ENCODE results near the gene PLXNB3.

PLXNB3 gene

GRCh38 chrX:153762626-153763173, 1.3 kb upstream of the PLXNB3 start:
- no peak for DNase-seq (ENCODE audit: low read depth)

DNA sequence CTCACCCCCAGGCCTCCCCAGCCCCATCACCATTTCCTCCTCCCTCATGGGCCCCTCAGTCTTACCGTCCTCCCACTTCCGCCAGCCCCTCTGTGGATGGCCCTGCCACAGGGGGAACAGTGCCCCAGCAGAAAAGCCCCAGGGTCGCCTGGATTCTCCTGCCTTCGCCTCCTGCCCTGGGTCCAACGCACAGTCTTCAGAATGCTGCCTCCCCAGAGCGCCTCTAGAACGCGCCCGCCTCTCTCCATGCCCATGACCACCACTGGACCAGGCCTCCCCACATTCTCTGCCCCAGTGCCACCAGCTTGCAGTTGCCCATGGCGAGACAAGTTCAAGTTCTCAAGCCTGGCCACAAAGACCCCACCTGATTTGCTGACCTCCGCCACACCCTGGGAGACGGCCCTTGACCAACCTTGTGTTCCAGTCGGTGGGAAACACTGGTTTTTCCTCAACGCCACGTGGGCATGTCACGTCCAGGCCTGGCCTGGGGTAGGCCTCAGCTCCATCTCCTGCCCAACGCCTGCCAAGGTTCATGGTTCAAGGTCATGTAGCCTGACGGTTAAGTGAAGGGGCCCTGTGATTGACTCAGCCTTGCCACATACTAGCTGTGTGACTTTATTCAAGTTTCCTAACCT, 634 bp upstream of the PLXNB3 start:
- no peak for DNase-seq (ENCODE audit: low read depth)

GRCh38 chrX:153764786-153765137, 713 bp downstream of the PLXNB3 start:
- no peak for DNase-seq (ENCODE audit: low read depth)

DNA sequence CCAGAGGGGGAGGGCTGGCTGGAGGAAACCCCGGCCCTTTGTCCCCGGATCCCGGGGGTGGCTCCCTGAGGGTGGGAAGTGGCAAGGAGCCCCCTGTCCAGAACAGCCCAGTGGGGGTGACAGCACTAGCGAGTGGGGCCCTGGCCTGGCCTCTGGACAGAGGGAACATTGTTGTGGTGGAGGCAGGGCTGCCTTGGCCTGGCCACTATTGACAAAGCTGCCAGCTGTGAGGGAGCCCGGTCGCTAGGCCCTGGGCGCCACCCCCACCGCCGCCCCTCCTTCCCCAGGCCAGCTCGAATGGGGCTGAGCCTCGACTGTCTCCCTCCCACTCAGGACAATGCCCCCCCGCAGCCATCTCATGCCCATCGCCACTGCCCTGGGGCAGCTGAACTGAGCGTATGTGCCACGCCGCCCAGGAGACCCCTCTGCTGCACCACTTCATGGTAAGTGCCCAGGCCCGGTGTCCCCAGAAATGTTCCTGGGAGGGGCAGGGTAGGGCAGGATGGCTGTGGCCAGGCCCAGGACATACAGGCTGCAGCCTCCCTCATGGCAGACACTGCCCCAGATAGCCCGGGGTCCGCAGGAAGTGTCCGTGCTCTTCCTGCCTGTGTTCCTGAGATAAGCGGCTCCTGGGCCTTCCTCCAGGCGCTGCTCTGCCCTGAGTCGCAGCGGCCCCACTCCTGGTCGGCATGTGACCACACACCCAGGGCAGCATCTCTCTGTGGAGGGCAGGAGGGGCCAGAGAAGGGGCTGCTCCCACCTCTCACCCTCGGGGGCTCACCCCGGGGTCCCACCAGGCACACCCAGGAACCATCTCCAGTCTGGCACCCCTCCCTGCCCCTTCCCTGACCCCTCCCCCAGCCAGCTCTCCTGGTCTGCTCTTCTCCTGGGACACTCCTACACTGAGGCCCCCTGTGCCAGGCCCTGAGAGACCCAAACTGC, 1.4 kb downstream of the PLXNB3 start:
- no peak for DNase-seq (ENCODE audit: low read depth)

- DNase-seq (ENCODE audit: low read depth), result no peak
Observed at GRCh38 chrX:153766098-153766817, 2.2 kb downstream of the PLXNB3 start.

GRCh38 chrX:153766871-153767673, 3.0 kb downstream of the PLXNB3 start:
- DNase-seq (ENCODE audit: low read depth), result no peak

- no peak for DNase-seq (ENCODE audit: low read depth)
Observed at GRCh38 chrX:153767674-153768055, 3.6 kb downstream of the PLXNB3 start.

- no peak for DNase-seq (ENCODE audit: low read depth)
Observed at GRCh38 chrX:153768311-153769157, 4.5 kb downstream of the PLXNB3 start.

DNA sequence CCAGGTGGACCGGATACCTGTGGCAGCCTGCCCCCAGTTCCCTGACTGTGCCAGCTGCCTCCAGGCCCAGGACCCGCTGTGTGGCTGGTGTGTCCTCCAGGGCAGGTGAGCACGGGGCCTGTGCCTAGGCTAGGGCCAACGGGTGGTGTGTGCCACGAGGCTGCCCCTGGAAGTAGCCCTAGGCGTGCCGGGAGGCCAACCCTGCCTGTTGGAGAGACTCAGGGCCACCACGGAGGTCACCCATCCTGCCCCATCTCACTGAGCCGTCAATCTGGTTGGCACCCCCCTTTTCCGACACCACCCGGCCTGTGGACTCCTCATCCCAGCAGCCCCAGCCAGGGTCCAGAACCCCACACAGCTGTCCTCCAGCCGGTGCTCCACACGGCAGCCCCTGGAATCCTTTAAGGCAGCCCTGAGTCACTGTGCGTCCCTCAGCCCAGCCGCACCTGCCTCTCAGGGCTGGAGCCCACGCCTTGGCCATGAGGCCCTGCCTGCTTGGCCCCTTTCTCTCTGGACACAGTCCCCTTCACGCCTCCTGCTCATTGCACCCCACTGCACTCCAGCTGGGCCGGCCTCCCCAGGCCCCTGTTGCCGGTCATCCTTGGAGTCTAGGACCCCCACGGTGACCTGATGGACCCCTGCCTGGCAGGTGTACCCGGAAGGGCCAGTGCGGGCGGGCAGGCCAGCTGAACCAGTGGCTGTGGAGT, 5.3 kb downstream of the PLXNB3 start:
- no peak for DNase-seq (ENCODE audit: low read depth)

DNA sequence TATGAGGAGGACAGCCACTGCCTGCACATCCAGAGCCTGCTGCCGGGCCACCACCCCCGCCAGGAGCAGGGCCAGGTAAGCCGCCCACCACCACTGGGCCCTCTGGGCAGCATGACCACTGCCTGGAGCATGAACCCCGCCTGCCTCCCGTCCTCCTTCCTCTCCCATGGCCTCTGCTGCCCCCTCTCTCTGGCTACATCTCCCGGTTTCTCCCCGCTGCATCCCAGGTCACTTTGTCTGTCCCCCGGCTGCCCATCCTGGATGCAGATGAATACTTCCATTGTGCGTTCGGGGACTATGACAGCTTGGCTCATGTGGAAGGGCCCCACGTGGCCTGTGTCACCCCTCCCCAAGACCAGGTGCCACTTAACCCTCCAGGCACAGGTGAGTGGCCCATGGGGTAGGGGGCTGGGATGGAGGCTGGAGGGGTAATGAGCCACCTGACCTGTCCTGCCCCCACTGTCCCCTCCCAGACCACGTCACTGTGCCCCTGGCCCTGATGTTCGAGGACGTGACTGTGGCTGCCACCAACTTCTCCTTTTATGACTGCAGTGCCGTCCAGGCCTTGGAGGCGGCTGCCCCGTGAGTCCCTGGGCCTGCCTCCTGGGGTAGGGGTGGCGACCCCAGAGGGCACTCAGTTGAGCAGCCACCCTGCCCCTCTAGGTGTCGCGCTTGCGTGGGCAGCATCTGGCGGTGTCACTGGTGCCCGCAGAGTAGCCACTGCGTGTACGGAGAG, 6.0 kb downstream of the PLXNB3 start:
- DNase-seq (ENCODE audit: low read depth), result no peak

DNA sequence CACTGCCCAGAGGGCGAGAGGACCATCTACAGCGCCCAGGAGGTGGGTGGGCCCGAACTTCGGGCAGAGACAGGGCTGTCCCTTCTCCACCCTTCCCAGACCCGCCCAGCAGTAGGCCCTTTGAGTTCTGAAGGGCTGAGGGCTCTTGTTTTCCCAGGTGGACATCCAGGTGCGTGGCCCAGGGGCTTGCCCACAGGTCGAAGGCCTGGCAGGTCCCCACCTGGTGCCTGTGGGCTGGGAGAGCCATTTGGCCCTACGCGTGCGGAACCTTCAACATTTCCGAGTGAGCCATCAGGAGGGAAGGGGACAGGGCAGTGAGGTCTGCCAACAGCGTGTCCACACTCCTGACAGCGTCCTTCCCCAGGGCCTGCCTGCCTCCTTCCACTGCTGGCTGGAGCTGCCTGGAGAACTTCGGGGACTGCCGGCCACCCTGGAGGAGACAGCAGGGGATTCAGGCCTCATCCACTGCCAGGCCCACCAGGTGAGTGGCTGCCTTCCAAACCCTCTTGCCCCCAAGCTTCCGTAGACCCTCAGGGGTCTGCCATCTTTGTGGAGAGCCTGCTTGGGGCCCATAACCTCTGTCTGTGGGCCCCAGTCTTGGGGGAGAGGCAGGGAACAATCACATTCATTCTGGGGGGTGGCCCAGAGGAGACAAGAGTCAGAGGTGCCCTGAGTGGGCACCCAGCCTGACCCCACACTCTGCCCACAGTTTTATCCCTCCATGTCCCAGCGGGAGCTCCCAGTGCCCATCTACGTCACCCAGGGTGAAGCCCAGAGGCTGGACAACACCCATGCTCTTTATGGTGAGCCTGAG, 6.8 kb downstream of the PLXNB3 start:
- no peak for DNase-seq (ENCODE audit: low read depth)

DNA sequence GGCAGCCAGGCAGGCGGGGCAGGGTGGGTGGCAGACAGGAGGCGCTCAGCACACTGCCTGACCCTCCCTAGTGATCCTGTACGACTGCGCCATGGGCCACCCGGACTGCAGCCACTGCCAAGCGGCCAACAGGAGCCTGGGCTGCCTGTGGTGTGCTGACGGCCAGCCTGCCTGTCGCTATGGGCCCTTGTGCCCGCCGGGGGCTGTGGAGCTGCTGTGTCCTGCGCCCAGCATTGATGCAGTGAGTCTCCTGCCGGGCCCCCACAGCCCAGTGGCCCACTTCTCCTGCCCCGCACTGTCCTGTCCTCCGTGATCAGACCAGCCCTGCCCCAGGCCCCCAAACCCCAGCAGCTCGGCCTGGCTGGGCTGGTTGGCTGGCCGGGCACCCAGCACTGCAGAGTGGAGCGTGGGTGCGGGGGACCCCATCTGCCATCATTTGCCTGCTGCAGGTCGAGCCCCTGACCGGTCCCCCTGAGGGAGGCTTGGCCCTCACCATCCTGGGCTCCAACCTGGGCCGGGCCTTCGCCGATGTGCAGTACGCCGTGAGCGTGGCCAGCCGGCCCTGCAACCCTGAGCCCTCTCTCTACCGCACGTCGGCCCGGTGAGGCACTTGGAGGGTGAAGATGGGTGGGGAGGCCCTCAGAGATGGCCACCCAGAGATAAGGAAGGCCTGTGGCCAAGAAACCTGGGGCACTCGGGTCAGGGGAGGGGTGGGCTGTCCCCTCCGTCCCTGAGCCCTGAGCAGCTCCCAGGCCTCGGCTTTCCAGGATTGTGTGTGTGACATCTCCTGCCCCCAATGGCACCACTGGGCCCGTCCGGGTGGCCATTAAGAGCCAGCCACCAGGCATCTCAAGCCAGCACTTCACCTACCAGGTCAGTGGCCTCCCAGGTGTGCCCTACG, 7.6 kb downstream of the PLXNB3 start:
- DNase-seq (ENCODE audit: low read depth), result no peak

DNA sequence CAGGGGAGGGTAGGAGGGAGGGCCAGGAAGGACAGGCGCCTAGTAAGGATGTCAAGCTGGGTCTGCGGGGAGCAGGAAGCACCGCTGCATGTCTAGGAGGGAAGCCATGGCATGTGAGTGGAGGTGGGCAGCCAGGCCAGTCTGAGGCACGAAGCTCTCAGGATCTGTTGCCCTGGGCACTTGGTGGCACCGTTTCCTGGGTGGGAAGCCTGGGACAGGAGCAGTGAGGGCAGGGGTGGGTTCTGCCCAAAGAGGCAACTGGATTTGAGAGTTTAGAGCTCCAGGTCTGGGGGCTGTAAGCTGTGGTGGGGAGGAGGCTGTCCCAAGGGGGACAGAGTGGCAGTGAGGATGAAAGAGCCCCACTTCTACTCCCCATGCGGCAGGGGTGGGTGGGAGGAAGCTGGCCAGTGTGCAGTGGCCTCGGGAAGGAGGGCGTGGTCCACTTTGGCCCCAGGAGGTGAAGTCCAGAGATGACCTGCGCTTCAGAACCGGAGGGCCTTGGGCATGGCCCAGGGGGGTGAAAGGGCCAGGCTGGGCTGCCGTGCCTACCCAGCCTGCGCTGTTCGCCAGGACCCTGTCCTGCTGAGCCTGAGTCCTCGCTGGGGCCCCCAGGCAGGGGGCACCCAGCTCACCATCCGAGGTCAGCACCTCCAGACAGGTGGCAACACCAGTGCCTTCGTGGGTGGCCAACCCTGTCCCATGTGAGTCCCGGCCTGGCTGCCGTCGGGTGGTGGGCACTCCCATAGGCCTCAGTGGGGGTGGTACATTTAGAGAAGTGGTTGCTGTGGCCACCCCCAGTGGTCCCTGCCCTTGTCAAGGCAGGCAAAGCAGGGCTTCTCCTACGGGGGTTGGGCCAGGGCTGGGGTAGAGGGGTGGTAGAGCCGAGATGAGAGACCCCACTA, 8.5 kb downstream of the PLXNB3 start:
- DNase-seq (ENCODE audit: low read depth), result no peak

DNA sequence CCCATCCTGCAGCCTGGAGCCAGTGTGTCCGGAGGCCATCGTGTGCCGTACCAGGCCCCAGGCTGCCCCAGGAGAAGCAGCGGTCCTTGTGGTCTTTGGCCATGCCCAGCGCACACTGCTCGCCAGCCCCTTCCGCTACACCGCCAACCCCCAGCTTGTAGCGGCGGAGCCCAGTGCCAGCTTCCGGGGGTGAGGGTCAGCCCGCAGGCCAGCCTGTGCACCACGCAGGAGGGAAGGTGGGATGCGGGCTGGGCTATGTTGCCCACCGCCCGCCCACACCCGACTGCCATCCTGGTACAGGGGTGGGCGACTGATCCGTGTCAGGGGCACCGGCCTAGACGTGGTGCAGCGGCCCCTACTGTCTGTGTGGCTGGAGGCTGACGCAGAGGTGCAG, 9.2 kb downstream of the PLXNB3 start:
- no peak for DNase-seq (ENCODE audit: low read depth)

GRCh38 chrX:153773741-153774575, 9.9 kb downstream of the PLXNB3 start:
- DNase-seq (ENCODE audit: low read depth), result no peak
